GM21390 (cell line): Measurements from ENCODE around the gene KIF23.

ENCODE experiments used
- ATAC-seq: cut with Tn5 transposase; IDR thresholded peaks from one replicate; pipeline ENCODE4 v1.9.1; 2021; ENCODE audit not compliant: unreplicated experiment

Gene KIF23

GRCh38 chr15:69463182-69463756 is 49.1 kb downstream of the KIF23 start:
- no peak for ATAC-seq

DNA sequence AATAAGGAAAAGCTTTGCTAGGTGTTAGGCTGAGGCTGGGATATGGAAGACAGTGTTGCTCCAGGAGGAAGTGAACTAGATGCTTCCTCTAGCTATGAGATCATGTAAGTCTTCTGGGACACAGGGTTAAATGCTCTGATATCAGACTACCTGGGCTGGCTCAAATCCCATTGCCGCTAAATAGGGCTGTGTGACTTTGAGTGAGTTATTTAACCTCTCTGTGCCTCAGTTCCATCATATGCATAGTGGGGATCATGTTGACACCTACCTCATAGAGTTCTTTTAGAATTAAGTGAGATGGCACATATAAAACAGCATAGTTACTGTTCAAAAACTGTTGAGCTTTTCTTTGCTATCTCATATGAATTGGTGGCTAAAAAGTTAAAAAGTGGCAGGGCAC is 51.1 kb downstream of the KIF23 start:
- no peak for ATAC-seq

DNA sequence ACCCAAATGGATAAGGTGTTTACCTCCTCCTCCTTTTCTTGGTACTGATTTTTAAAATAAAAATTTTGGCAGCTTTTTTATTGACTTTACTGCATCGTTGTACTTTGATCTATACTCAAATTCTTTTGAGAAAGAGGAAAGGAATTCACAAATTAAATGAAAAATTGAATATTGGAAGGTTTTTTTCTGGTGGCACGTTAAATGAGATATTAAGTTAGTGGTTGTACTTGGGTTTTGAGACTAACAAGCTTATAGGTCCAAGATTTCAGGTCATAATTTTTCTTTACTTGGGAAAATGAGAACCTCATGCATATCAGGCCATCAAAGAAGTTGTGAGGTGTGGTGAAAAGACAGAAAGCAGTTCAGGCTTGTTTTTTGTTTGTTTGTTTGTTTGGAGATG is 52.6 kb downstream of the KIF23 start:
- no peak for ATAC-seq

DNA sequence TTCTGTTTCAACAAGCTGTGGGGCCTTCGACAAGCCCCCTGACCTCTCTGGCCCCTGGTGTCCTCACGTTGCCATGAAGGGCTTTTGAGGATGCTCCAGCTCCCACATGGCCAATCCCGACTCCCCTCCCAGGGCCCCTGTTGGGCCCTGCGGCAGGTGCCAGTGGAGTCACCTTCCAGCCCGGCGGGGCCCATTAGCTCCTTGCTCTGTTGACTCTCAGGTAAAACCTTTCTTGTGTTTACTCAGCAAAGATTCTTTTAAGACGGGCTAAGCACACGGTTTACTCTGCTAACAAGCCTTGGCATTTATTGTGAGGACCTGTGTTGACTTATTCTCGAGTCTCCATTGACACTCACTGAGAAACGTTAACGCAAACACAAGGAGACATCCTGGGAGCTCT is 53.5 kb downstream of the KIF23 start:
- ATAC-seq, result no peak

DNA sequence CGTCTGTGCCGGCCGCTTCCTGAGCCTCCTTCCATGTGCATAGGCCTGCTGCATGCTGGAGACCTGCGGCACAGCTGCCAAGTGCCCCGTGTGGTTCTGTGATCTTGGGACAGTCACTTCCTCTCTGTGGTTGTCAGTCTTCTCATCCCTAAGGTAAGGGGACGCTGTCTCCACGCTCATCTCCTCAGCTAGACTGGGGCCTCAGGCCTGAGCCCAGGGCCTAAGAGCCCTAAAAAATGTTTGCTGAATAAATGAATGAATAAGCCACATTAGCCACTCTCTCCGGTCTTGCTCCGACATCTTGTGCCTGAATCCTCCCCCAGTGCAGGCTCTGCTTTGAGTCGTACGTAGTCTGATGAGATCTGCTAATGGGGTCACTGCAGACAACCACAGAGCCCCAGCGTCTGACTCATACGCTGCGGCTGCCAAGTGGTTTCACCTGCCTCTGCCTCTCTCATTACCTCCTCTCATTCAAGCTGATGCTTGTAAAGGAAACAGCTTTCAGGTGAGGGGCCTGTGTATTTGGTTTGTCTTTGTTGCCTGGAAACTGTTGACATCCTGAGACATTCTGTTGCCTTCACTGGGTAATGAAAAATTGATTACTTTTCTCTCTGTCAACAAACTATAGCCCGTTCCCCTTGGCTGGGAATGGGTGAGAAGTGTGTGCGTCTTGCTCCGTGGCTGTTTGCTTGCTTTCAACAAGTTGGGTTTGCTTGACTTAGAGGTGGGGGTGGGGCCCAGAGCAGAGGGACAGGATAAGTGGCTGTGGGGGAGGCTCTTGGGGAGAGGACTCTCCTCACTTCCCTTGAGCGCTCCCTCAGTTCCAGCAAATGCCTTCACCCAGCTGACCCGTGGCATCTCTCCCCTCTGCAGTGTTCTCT is 54.3 kb downstream of the KIF23 start:
- no peak for ATAC-seq

DNA sequence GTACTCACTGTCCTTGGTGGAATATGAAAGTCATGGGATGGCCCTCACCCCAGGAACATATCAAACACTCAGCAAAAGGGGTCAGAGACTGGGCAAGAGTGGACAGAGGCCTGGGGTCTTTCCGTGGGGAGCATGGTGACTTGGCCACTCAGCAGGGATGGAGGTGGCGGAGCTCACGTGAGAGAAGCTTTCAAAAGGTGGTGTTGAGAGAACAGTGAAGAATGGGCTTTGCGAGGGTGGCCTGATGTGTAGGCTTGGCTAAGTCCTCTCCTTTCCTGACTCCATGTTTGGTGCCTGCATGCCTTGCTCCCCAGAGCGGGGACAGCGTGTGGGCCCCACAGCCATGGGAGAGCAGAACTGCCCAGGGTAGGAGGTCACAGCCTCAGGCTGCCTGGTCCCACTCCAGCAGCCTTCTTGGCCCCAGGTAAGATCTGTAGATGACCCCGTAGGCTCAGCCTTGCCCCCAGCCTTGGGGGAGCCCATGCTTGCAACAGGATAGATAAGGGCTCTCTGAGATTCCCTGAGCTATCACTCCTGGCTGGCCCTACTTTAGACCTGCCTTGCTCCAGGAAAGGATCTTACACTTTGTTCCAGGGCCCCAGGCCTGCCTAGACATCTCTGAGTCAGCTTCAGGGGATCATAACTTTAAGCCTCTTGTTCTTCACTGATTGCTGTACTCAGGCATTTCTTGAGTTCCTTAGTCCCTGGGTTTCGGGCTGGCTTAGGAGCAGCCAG is 55.5 kb downstream of the KIF23 start:
- ATAC-seq, result no peak

GRCh38 chr15:69472046-69472445 is 57.9 kb downstream of the KIF23 start:
- no peak for ATAC-seq

- ATAC-seq, result no peak
Measured at GRCh38 chr15:69472562-69472961, 58.4 kb downstream of the KIF23 start.

- no peak for ATAC-seq
Measured at GRCh38 chr15:69474291-69474690, 60.1 kb downstream of the KIF23 start.

- no peak for ATAC-seq
Measured at GRCh38 chr15:69474846-69475455, 60.8 kb downstream of the KIF23 start.

DNA sequence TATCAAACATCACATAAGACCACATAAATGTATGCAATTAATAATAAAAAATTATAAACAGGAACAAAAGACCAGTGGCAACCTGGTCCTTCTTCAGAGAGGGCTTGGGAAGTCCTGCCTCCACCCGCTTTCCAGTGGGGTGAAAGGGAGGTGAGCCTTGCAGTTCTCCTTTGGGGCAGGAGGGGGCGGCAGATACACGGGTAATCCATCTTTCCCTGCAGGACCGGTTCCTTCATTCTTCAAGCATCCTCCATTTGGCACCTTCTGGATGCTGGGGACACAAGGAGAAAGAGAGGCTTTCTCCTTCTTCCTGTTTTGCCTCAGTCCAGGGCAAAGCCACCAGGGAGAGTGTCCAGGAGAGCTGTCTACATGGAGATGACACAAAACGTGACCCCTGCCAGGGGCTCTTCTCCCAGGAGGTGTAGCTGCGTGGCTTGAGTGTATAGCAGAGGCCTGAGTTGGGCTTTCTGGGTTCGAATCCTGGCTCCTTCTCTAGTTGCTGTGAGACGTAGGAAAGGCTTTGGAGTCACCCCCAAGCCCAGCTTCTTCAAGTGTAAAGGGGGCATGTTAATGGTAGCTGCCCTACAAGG is 61.7 kb downstream of the KIF23 start:
- no peak for ATAC-seq

GRCh38 chr15:69476704-69477473 is 62.7 kb downstream of the KIF23 start:
- no peak for ATAC-seq

DNA sequence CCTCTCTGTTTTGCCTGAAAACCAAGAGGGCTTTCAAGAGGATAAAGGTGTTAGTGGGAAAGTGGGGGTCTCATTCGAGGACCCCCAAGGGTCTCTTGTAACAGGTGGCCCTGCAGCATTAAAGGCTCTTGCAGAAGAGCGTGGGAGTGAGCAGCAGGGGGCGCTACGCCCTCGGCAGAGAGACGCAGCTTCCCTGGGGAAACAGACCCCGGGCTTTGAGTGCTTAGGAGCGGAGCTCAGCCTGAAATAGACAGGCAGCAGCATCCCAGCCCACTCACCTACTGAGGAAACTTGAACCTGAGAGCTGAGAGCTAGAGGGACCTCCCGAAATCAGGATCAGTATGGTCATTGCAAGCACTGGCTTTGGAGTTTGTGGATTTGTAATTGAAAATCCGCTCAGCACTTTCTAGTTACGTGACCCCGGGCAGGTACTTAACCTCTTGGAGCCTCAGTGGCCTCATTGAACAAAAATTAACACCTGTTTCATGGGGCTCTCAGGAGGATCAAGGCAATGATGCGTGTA is 64.2 kb downstream of the KIF23 start:
- ATAC-seq, result no peak

DNA sequence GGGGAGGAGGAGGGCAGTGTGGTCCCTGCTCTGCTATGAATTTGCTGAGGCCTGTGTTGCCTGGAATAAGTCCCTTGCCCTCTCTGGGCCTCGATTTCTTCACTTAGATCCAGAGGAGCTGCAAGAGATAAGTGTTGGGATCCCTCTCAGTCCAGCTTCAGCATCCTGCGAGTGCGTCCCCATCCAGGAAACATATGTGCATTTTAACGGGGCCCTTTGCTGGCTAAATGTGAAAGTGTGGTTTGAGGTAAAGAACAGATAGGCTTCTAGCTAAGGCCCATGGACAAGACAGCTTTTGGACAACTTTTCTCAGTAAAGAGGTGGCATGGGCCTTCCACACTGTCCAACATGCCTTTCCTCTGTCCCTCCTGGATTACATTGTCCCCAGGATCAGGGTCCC is 64.9 kb downstream of the KIF23 start:
- no peak for ATAC-seq

- ATAC-seq, result no peak
Measured at GRCh38 chr15:69479971-69480370, 65.8 kb downstream of the KIF23 start.

DNA sequence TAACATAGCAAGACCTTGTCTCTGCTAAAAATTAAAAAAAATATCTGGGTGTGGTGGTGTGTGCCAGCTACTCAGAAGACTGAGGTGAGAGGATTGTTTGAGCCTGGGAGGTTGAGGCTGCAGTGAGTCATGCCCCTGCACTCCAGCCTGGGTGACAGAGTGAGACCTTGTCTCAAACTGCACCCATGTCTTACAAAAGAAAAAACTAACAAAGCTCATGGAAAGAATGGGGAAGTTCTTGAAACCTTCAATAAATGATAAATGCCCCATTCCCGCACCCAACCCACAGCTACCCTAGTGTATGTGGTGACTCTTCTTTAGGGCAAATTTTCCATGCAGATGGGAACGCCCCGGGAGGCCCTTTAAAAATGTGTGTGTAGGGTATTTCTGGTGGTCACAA is 66.8 kb downstream of the KIF23 start:
- no peak for ATAC-seq

DNA sequence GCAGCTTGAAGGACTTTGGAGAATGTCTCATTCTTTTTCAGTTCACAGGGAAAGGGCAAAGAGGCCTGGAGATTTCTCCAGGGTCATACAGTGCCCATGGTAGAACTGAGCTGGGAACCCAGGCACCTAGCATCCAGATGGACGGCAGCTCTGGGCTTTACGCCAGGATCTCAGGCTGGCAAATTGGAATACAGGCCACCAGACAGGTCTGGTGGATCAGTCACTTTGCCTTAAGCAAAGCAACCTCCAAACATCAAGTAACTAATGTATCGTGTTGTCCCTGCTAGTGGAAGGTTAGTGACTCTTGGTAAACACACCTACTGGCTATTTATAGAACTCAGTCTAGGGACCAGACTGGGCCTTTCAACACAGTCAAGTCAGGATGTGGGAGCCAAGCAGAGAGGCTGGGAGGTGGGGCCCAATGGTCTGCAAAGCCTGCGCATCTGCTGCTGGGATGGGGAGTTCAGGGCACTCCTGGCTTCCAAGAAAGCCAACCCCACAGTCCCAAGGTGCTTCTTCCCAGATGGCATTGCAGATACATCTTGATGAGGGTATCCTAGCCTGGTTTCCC is 68.6 kb downstream of the KIF23 start:
- no peak for ATAC-seq

GRCh38 chr15:69484837-69485236 is 70.7 kb downstream of the KIF23 start:
- ATAC-seq, result no peak

- ATAC-seq, result no peak
Measured at GRCh38 chr15:69486481-69487110, 72.4 kb downstream of the KIF23 start.
